Activated CD8-positive, alpha-beta memory T cell treated with anti-CD3 and anti-CD28 coated beads for 24 hours (primary cell): ENCODE results near the gene ACTN4.

Experiments
- DNase-seq: peaks from one replicate; pipeline ENCODE4 v3.0.0-alpha.2; 2020

ACTN4 gene

GRCh38 chr19:38698225-38699026 is 51.0 kb downstream of the ACTN4 start:
- DNase-seq: no peak

- no peak for DNase-seq
These were observed 51.5 kb downstream of the ACTN4 start for GRCh38 chr19:38699027-38699346.

- DNase-seq: no peak
These were observed 52.3 kb downstream of the ACTN4 start for GRCh38 chr19:38699647-38700349.

- no peak for DNase-seq
These were observed 53.0 kb downstream of the ACTN4 start for GRCh38 chr19:38700350-38700901.

GRCh38 chr19:38700902-38701454 is 53.5 kb downstream of the ACTN4 start:
- DNase-seq: no peak

- no peak for DNase-seq
These were observed 54.1 kb downstream of the ACTN4 start for GRCh38 chr19:38701455-38702063.

GRCh38 chr19:38702278-38702677 is 54.8 kb downstream of the ACTN4 start:
- DNase-seq: no peak

- DNase-seq: no peak
These were observed 56.1 kb downstream of the ACTN4 start for GRCh38 chr19:38703509-38703908.

- no peak for DNase-seq
These were observed 57.1 kb downstream of the ACTN4 start for GRCh38 chr19:38704488-38705026.

- DNase-seq: no peak
These were observed 58.0 kb downstream of the ACTN4 start for GRCh38 chr19:38705197-38706019.

- no peak for DNase-seq
These were observed 59.5 kb downstream of the ACTN4 start for GRCh38 chr19:38706792-38707511.

- no peak for DNase-seq
These were observed 60.2 kb downstream of the ACTN4 start for GRCh38 chr19:38707512-38708114.

GRCh38 chr19:38708413-38709024 is 61.1 kb downstream of the ACTN4 start:
- DNase-seq: no peak

GRCh38 chr19:38709119-38709518 is 61.7 kb downstream of the ACTN4 start:
- DNase-seq: no peak

- no peak for DNase-seq
These were observed 62.4 kb downstream of the ACTN4 start for GRCh38 chr19:38709671-38710415.

GRCh38 chr19:38710416-38710702 is 62.9 kb downstream of the ACTN4 start:
- DNase-seq: no peak

GRCh38 chr19:38710928-38711725 is 63.7 kb downstream of the ACTN4 start:
- no peak for DNase-seq

GRCh38 chr19:38711726-38712153 is 64.3 kb downstream of the ACTN4 start:
- DNase-seq: no peak

GRCh38 chr19:38712161-38712748 is 64.8 kb downstream of the ACTN4 start:
- no peak for DNase-seq
